HG02981 (cell line): ENCODE data around the gene TMEM217.
"Not testable (repeated sequence)": the region's sequence is repeated elsewhere in the genome, so short reads cannot be mapped to it uniquely, and the experiment has no call there.

Experiments used
- ATAC-seq: cut with Tn5 transposase; IDR thresholded peaks from one replicate; pipeline ENCODE4 v1.9.1; 2021; ENCODE audit warnings: mild to moderate bottlenecking, moderate library complexity; ENCODE audit not compliant: unreplicated experiment

Gene TMEM217

GRCh38 chr6:37185949-37186720, 71.8 kb downstream of the TMEM217 start:
- ATAC-seq = not testable (repeated sequence)

DNA sequence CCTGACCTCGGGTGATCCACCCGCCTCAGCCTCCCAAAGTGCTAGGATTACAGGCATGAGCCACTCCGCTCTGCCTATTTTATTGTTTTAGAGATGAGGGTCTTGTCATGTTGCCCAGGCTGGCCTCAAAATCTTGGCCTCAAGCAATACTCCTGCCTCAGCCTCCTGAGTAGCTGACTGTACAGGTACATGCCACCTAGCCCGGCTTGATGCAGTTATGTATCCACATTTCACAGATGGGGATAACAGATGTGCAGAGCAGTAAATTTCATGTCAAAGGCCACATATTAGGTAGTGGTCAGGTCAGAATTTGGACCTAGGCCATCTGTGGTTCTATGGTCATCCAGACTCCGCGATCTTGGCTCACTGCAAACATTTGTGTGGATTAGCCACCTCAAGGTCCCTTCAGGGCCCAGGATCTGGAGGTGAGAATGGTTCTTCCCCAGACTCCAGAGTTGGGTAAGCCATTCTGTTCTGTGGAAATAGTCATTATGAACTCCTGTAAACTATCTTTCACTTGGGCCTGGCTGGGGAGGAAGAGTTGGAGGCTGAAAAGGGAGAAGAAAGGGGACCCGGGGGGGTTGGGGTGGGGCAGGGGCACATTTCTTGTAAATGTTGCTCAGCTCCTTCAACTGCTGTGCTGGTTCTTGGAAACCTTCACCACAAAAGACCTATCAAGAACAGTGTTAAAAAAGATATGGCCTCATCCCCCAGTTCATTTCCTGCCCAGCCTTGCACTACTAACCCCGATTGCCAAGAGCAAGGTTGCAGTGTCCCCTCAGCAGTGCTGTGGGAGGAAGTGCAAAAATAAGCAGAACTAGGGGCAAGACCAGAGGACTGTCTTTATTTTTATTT, 75.0 kb downstream of the TMEM217 start:
- no peak for ATAC-seq

DNA sequence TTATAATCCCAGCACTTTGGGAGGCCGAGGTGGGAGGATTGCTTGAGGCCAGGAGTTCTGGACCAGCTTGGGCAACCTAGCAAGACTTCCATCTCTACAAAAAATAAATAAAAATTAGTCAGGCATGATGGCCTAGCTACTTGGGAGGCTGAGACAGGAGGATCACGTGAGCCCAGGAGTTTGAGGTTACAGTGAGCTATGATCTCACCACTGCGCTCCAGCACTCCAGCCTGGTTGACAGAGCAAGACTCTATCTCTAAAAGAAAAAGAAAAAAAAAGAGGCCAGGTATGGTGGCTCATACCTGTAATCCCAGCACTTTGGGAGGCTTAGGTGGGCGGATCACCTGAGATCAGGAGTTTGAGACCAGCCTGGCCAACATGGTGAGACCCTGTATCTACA, 77.3 kb downstream of the TMEM217 start:
- ATAC-seq = not testable (repeated sequence)

DNA sequence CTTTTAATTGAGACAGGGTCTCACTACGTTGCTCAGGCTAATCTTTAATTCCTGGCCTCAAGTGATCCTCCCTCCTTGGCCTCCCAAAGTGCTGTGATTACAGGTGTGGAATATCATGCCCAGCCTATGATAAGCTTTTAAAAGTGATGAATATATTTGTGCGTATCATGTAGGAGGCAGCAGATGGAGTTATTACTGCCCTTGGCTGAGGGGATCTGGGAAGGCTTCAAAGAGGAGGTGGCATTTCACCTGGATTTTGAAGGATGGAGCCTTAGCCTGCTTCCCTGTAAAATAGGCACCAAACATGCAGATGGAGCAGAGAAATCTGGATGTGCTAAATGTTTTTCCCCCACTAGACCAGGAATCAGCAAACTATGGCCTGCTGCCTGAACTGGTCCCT, 77.9 kb downstream of the TMEM217 start:
- ATAC-seq = no peak

DNA sequence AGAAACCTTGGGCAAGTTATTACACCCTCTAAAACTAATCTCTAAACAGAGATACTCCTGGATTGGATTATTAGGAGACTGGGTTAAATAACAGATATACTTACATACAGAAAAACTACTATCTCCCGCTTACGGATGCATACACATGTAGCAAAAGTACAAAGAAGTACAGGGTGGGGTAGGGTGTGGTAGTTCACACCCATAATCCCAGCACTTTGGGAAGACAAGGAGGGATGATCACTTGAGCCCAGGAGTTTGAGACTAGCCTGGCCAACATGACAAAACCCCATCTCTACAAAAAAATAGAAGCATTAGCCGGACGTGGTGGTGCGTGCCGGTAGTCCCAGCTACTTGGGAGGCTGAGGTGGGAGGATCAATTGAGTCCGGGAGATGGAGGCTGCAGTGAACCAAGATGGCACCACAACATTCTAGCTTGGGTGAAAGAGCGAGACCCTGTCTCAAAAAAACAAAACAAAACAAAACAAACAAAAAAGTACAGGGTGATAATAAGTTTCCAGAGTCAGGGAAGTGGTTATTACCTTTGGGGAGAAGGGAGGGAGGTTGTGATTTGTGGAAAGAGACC, 79.9 kb downstream of the TMEM217 start:
- no peak for ATAC-seq

DNA sequence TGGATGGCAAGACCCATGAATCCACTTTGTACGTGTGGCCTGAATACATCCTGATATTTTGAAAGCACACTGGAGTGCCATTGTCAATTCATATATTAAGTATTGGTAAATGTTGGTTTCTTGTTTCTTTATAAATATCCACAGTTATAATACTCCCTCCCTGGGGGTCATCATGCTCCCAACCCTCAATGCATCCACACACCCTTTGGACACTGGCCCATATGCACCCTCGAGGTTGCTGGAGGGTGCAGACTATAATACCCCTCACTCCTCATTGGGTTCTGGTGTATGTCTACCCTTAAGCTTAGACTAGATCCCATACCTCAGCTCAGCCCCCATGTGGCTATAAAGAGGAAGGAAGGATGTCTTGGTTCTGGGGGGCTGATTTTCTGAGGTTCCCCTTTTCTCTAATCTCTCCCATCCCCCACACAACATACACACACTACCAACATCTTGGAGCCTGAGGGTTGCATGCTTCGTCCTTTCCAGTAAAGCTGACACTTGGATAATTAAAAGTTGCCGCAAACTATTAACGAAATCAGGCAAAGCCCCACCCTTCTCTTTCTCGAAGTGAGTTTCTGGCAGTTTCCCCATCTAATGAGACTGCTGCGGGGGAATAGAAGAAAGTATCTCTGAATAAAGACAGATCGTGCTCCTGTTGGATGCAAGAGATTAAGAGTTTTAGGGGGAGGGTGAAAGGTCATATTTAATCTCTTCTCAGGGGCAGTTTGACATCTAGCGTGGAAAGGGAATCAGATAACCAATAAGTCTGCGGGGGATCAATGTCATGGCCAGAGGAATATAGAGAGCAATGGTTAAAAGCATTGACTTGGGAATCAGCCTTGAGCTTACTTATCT, 80.6 kb downstream of the TMEM217 start:
- no peak for ATAC-seq

- ATAC-seq = no peak
Measured at GRCh38 chr6:37176268-37177076, 81.5 kb downstream of the TMEM217 start.

DNA sequence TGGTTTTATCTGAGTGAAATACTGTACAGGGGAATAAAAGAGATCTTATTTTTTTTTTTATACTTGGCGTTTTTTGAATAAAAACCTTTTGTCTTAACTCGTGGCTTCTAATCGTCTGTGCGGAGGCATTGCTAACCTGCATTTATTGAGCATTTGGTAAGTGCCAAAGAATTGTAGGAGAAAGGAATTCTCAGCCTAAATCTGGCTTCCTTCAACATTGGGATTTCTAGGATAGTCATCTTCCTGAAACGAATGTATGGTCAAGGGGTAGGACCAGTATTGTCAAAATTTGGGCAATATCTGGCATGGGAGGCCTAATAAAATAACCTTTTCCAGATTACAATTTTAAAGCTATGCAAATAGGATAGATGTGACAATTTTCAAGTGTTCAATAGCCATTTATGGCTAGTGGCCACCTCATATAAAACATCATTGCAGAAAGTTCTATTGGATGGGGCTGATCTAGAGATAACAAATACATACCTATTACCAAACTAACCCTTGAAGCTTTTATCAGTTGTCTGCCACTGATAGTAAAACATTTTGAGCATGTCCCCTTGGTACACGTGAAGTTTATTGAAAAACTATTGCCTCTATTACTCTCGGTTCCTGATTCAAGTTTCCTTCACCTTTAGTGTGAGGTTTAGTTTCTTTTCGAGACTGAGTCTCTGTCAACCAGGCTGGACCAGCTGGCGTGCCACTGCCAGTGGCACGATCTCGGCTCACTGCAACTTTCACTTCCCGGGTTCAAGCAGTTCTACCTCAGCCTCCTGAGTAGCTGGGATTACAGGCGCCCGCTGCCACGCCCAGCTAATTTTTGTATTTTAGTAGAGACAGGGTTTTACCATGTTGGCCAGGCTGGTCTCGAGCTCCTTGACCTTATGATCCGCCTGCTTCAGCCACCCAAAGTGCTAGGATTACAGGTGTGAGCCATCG, 82.3 kb downstream of the TMEM217 start:
- peak; percentile 47 for ATAC-seq

DNA sequence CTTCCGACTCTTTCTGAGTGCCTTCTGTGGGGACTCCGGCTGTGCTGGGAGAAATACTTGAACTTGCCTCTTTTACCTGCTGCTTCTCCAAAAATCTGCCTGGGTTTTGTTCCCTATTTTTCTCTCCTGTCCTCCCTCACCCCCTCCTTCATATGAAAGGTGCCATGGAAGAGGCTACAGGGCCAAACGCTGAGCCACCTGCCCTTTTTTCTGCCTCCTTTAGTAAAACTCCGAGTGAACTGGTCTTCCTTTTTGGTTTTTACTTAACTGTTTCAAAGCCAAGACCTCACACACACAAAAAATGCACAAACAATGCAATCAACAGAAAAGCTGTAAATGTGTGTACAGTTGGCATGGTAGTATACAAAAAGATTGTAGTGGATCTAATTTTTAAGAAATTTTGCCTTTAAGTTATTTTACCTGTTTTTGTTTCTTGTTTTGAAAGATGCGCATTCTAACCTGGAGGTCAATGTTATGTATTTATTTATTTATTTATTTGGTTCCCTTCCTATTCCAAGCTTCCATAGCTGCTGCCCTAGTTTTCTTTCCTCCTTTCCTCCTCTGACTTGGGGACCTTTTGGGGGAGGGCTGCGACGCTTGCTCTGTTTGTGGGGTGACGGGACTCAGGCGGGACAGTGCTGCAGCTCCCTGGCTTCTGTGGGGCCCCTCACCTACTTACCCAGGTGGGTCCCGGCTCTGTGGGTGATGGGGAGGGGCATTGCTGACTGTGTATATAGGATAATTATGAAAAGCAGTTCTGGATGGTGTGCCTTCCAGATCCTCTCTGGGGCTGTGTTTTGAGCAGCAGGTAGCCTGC, 83.2 kb downstream of the TMEM217 start:
- ATAC-seq = no peak

GRCh38 chr6:37174196-37174514, 83.8 kb downstream of the TMEM217 start:
- no peak for ATAC-seq

- no peak for ATAC-seq
Measured at GRCh38 chr6:37173493-37174195, 84.3 kb downstream of the TMEM217 start.

GRCh38 chr6:37172912-37173492, 84.9 kb downstream of the TMEM217 start:
- no peak for ATAC-seq

GRCh38 chr6:37171970-37172812, 85.8 kb downstream of the TMEM217 start:
- ATAC-seq = no peak

DNA sequence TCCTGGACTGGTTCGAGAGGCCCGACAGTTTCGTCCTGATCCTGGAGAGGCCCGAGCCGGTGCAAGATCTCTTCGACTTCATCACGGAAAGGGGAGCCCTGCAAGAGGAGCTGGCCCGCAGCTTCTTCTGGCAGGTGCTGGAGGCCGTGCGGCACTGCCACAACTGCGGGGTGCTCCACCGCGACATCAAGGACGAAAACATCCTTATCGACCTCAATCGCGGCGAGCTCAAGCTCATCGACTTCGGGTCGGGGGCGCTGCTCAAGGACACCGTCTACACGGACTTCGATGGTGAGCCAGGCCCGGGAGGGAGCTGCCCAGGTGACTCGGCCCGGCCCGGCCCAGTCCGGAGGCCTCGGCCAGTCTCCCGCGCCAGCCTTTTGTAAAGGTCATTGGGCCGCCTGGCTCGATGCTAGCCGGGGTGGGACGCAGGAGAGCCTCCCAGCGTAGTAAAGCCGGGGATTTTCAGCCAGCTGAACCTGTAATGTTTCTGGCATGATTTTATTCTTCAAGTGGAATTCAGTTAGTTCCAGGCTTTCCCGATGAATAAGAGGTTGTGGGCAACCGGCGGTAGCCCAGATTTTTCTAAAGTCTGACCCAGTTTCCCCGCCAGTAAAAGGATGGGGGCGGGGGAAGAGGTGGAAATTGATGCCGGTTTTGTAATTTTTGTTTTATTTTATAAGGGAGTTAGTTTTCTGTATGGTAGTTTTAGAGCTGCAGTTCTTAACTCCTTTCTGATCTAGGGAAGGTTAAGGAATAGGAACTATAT, 86.6 kb downstream of the TMEM217 start:
- no peak for ATAC-seq
